ENCODE measurements around the gene TGM5. TPM values are rescaled to one million over a fixed set of nuclear protein-coding genes. Genes with fewer than 3 reads are reported as not detected.

Gene TGM5
- total and polyA plus RNA-seq, 2 donors from 2014 or later: not detected

DNA sequence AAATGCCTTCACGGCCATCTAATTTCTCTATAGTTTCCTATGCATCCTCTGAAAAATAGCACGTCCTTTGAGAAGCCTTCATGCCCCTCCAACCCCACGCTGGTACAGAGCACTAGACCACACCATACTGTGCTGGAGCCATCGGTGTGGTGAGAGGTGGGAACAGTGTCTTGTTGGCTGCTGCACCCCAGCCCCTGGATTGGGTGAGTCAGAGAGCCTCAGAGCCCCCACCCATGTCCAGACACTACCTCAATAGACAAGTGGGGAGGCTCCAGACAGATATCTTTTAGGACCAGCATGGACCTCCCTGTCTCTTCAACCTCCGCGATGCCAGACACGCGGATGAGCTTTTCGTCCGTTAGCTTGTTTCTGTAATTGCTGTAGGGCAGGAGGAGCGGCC is 12.1 kb upstream of the TGM5 start:
- H3K27ac ChIP-seq (ENCODE audit: low read depth in 2 of 2, low read length in 2 of 2): no peak overlapping the region
- H3K9ac ChIP-seq (ENCODE audit: low read length in 3 of 3): no peak overlapping the region
- TF ChIP-seq, protein P1, sequence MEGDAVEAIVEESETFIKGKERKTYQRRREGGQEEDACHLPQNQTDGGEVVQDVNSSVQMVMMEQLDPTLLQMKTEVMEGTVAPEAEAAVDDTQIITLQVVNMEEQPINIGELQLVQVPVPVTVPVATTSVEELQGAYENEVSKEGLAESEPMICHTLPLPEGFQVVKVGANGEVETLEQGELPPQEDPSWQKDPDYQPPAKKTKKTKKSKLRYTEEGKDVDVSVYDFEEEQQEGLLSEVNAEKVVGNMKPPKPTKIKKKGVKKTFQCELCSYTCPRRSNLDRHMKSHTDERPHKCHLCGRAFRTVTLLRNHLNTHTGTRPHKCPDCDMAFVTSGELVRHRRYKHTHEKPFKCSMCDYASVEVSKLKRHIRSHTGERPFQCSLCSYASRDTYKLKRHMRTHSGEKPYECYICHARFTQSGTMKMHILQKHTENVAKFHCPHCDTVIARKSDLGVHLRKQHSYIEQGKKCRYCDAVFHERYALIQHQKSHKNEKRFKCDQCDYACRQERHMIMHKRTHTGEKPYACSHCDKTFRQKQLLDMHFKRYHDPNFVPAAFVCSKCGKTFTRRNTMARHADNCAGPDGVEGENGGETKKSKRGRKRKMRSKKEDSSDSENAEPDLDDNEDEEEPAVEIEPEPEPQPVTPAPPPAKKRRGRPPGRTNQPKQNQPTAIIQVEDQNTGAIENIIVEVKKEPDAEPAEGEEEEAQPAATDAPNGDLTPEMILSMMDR (IDR thresholded peaks at IDR 0.05; ENCODE audit: borderline replicate concordance, extremely low read depth, insufficient read depth): no peak
- intact Hi-C loops (cut with DNase I): no loop called here
- no peaks in the 10 kb centered on the region for H3K27me3 ChIP-seq (ENCODE audit: control insufficient read depth, insufficient read depth, low read length)
- no peak for DNase-seq
- no peaks in the 10 kb centered on the region for H3K36me3 ChIP-seq (ENCODE audit: control insufficient read depth in 2 of 3, insufficient read depth in 3 of 3, low read length in 3 of 3)
- no peak overlapping the region for H3K4me3 ChIP-seq (ENCODE audit: low read length in 3 of 3)
- H3K9me3 ChIP-seq (ENCODE audit: control insufficient read depth in 2 of 3, insufficient read depth in 1 of 3, low read length in 3 of 3): no peaks in the 10 kb centered on the region
- no peak for FAIRE-seq
- H3K4me1 ChIP-seq (ENCODE audit: control insufficient read depth in 2 of 3, insufficient read depth in 2 of 3, low read depth in 1 of 3, low read length in 3 of 3): no peaks in the 10 kb centered on the region

DNA sequence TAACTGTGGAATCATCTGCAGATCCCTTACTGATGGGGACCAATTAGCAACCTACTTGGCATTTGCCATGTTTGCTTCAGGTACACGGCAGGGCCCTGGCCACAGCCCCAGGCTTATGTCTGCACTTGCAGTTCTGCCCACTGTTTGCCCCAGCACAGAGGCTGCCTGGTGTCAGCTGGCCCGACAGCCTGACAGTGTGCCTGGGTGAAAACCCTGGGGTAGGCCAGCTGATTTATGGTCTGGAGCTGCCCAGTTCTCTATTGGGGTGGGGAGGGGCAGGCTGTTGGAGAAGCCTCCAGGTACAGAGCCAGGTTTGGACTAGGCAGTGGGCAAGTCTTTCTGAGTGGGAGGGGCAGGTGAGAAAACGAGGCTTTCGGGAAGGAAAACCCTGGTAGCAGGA is 11.2 kb upstream of the TGM5 start:
- Histone ChIP-seq H3K36me3 (ENCODE audit: control insufficient read depth in 2 of 3, insufficient read depth in 3 of 3, low read length in 3 of 3) (no peaks in the 10 kb centered on the region), H3K9me3 (ENCODE audit: control insufficient read depth in 2 of 3, insufficient read depth in 1 of 3, low read length in 3 of 3) (no peaks in the 10 kb centered on the region), H3K27me3 (ENCODE audit: control insufficient read depth, insufficient read depth, low read length) (no peaks in the 10 kb centered on the region), H3K4me1 (ENCODE audit: control insufficient read depth in 2 of 3, insufficient read depth in 2 of 3, low read depth in 1 of 3, low read length in 3 of 3) (no peaks in the 10 kb centered on the region), H3K27ac (ENCODE audit: low read depth in 2 of 2, low read length in 2 of 2) (no peak overlapping the region), H3K4me3 (ENCODE audit: low read length in 3 of 3) (no peak overlapping the region), H3K9ac (ENCODE audit: low read length in 3 of 3) (no peak overlapping the region)
- no peak for FAIRE-seq
- TF ChIP-seq, protein P1 (IDR thresholded peaks at IDR 0.05; ENCODE audit: borderline replicate concordance, extremely low read depth, insufficient read depth): no peak
- no peak for DNase-seq
- intact Hi-C loops (cut with DNase I): no loop called here

DNA sequence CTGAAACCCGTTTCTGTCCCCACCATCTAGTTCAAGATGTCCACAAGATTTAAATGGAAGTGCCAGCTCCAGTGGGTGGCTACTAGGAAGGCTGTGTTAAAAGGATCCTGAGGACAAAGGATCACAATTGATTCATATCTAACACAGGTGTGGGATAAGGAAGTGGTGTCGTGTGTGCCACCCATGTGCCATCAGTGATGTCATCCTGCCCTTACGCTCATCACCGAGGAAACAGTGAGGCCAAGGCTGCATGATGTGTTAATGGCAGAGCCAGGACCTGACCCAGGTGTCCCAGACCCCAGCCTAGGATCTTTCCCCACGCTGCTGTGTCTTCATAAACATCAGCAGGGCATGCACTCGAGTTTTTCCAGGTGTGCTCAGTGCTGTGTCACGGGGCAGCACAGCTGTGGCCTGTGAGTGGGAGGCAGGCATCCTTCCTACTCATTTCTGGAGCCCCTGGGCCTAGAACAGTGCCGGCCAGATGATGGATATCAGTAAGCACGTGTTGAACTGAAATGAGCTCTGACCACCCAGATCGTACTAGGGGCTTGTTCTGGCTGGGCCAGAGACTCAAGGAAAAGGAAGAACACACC is 10.6 kb upstream of the TGM5 start:
- FAIRE-seq (no peak), DNase-seq (no peak)
- H3K4me1 ChIP-seq (ENCODE audit: control insufficient read depth in 2 of 3, insufficient read depth in 2 of 3, low read depth in 1 of 3, low read length in 3 of 3): no peaks in the 10 kb centered on the region
- intact Hi-C loops (cut with DNase I): no loop called here
- no peak overlapping the region for H3K9ac ChIP-seq (ENCODE audit: low read length in 3 of 3)
- TF ChIP-seq, protein P1 (IDR thresholded peaks at IDR 0.05; ENCODE audit: borderline replicate concordance, extremely low read depth, insufficient read depth): no peak
- H3K4me3 ChIP-seq (ENCODE audit: low read length in 3 of 3): no peak overlapping the region
- no peaks in the 10 kb centered on the region for H3K36me3 ChIP-seq (ENCODE audit: control insufficient read depth in 2 of 3, insufficient read depth in 3 of 3, low read length in 3 of 3)
- no peaks in the 10 kb centered on the region for H3K9me3 ChIP-seq (ENCODE audit: control insufficient read depth in 2 of 3, insufficient read depth in 1 of 3, low read length in 3 of 3)
- no peak overlapping the region for H3K27ac ChIP-seq (ENCODE audit: low read depth in 2 of 2, low read length in 2 of 2)
- no peaks in the 10 kb centered on the region for H3K27me3 ChIP-seq (ENCODE audit: control insufficient read depth, insufficient read depth, low read length)

Measured in kidney (tissue), 14 donors.